Glutamatergic neuron (in vitro differentiated cells): Measurements from ENCODE around the gene PEX1. TPM values are rescaled to one million over a fixed set of nuclear protein-coding genes. Genes with fewer than 3 reads are reported as not detected.

Experiments
- DNase-seq: peaks from one replicate; pipeline ENCODE4 v3.0.0; 2022
- H3K27ac Mint-ChIP-seq: one replicate; pipeline ENCODE4 v1.8.0; 2020; ENCODE audit warnings: mild to moderate bottlenecking, mixed read lengths, inconsistent platforms; ENCODE audit not compliant: unreplicated experiment
- H3K27me3 Mint-ChIP-seq: one replicate; pipeline ENCODE4 v1.8.0; 2020; ENCODE audit warnings: mild to moderate bottlenecking, moderate library complexity, mixed read lengths, inconsistent platforms; ENCODE audit not compliant: unreplicated experiment
- H3K36me3 Mint-ChIP-seq: one replicate; pipeline ENCODE4 v1.8.0; 2020; ENCODE audit warnings: mild to moderate bottlenecking, mixed read lengths, inconsistent platforms; ENCODE audit not compliant: unreplicated experiment
- H3K4me1 Mint-ChIP-seq: one replicate; pipeline ENCODE4 v1.8.0; 2020; ENCODE audit warnings: mild to moderate bottlenecking, low read depth, mixed read lengths, inconsistent platforms; ENCODE audit not compliant: unreplicated experiment
- H3K4me3 Mint-ChIP-seq: one replicate; pipeline ENCODE4 v1.8.0; 2020; ENCODE audit warnings: mild to moderate bottlenecking, mixed read lengths, inconsistent platforms; ENCODE audit not compliant: unreplicated experiment
- H3K9me3 Mint-ChIP-seq: one replicate; pipeline ENCODE4 v1.8.0; 2020; ENCODE audit warnings: mild to moderate bottlenecking, moderate library complexity, mixed read lengths, inconsistent platforms; ENCODE audit not compliant: unreplicated experiment
- CTCF ChIP-seq: fragments of 200-600 bp; sonication (generic); IDR thresholded peaks from one replicate; pipeline ENCODE4 v1.5.0; 2021; ENCODE audit not compliant: partially characterized antibody, unreplicated experiment
- total RNA-seq: library from RNA; stranded (reverse); fragmentation: NEBNext Ultra II Directional; extraction: Animal tissue kit (Norgen Biotek cat#: 25700); gene quantifications from one replicate; pipeline ENCODE4 v1.2.1, GENCODE V29; 2021; ENCODE audit not compliant: unreplicated experiment

Gene PEX1
- total RNA-seq, 1 donor from 2014 or later: 21.2 TPM

GRCh38 chr7:92560602-92561001 is 32.3 kb upstream of the PEX1 start:
- no peaks in the 10 kb centered on the region for H3K36me3 Mint-ChIP-seq
- no peaks in the 10 kb centered on the region for H3K4me1 Mint-ChIP-seq
- H3K9me3 Mint-ChIP-seq: no peaks in the 10 kb centered on the region
- H3K27me3 Mint-ChIP-seq: peaks cover 2% of the 10 kb centered on the region
- H3K27ac Mint-ChIP-seq: no peak overlapping the region
- H3K4me3 Mint-ChIP-seq: no peak overlapping the region
- no peak for DNase-seq
- no peak for TF ChIP-seq CTCF

GRCh38 chr7:92557808-92558362 is 29.6 kb upstream of the PEX1 start:
- no peak for TF ChIP-seq CTCF
- H3K27ac Mint-ChIP-seq: no peak overlapping the region
- no peaks in the 10 kb centered on the region for H3K4me1 Mint-ChIP-seq
- H3K4me3 Mint-ChIP-seq: no peak overlapping the region
- no peaks in the 10 kb centered on the region for H3K36me3 Mint-ChIP-seq
- no peaks in the 10 kb centered on the region for H3K9me3 Mint-ChIP-seq
- H3K27me3 Mint-ChIP-seq: no peaks in the 10 kb centered on the region
- no peak for DNase-seq

GRCh38 chr7:92557249-92557648 is 28.9 kb upstream of the PEX1 start:
- no peaks in the 10 kb centered on the region for H3K9me3 Mint-ChIP-seq
- no peaks in the 10 kb centered on the region for H3K36me3 Mint-ChIP-seq
- TF ChIP-seq CTCF: no peak
- H3K27ac Mint-ChIP-seq: no peak overlapping the region
- H3K27me3 Mint-ChIP-seq: no peaks in the 10 kb centered on the region
- H3K4me3 Mint-ChIP-seq: no peak overlapping the region
- DNase-seq: no peak
- H3K4me1 Mint-ChIP-seq: no peaks in the 10 kb centered on the region

- H3K4me1 Mint-ChIP-seq: no peaks in the 10 kb centered on the region
- no peaks in the 10 kb centered on the region for H3K27me3 Mint-ChIP-seq
- no peaks in the 10 kb centered on the region for H3K36me3 Mint-ChIP-seq
- H3K4me3 Mint-ChIP-seq: no peak overlapping the region
- DNase-seq: no peak
- no peak for TF ChIP-seq CTCF
- no peaks in the 10 kb centered on the region for H3K9me3 Mint-ChIP-seq
- no peak overlapping the region for H3K27ac Mint-ChIP-seq
These were observed 21.9 kb upstream of the PEX1 start for GRCh38 chr7:92550194-92550593.

- no peak for DNase-seq
- no peak overlapping the region for H3K4me3 Mint-ChIP-seq
- H3K36me3 Mint-ChIP-seq: no peaks in the 10 kb centered on the region
- H3K9me3 Mint-ChIP-seq: no peaks in the 10 kb centered on the region
- no peaks in the 10 kb centered on the region for H3K4me1 Mint-ChIP-seq
- H3K27me3 Mint-ChIP-seq: no peaks in the 10 kb centered on the region
- no peak overlapping the region for H3K27ac Mint-ChIP-seq
- TF ChIP-seq CTCF: no peak
These were observed 19.3 kb upstream of the PEX1 start for GRCh38 chr7:92547579-92547978.
